ENCODE data around the gene PCDHA12.
"Not testable (repeated sequence)": the region's sequence is repeated elsewhere in the genome, so short reads cannot be mapped to it uniquely, and the experiment has no call there.

Gene PCDHA12

DNA sequence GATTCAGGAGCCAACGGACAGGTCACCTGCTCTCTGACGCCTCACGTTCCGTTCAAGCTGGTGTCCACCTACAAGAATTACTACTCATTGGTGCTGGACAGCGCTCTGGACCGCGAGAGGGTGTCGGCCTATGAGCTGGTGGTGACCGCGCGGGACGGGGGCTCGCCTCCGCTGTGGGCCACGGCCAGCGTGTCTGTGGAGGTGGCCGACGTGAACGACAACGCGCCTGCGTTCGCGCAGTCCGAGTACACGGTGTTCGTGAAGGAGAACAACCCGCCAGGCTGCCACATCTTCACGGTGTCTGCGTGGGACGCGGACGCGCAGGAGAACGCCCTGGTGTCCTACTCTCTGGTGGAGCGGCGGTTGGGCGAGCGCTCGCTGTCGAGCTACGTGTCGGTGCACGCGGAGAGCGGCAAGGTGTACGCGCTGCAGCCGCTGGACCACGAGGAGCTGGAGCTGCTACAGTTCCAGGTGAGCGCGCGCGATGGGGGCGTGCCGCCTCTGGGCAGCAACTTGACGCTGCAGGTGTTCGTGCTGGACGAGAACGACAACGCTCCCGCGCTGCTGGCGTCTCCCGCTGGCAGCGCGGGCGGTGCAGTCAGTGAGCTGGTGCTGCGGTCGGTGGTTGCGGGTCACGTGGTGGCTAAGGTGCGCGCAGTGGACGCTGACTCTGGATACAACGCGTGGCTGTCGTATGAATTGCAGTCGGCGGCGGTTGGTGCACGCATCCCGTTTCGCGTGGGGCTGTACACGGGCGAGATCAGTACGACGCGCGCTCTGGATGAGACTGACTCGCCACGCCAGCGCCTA, 17.7 kb upstream of the PCDHA12 start:
- no peak for DNase-seq

DNA sequence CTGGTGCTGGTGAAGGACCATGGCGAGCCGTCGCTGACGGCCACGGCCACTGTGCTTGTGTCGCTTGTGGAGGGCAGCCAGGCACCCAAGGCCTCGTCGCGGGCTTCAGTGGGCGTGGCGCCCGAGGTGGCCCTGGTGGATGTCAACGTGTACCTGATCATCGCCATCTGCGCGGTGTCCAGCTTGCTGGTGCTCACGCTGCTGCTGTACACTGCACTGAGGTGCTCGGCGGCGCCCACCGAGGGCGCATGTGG, 17.2 kb upstream of the PCDHA12 start:
- no peak for DNase-seq

- no peak for DNase-seq
Observed at GRCh38 chr5:140862441-140863295, 12.4 kb upstream of the PCDHA12 start.

- no peak for DNase-seq
Observed at GRCh38 chr5:140868721-140869554, 6.2 kb upstream of the PCDHA12 start, which contains the start of gene PCDHA11. Gene PCDHA11 (plus strand): TSS chr5:140868957. CDS start chr5:140869104, 147 bp downstream.

DNA sequence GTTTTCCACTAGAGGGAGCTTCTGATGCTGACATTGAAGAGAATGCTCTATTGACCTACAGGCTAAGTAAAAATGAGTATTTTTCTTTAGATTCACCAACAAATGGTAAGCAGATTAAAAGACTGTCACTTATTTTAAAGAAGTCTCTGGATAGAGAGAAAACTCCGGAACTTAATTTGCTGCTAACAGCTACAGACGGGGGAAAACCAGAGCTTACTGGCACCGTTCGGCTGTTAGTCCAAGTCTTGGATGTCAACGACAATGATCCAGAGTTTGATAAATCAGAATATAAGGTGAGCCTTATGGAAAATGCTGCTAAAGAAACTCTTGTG, 5.6 kb upstream of the PCDHA12 start:
- DNase-seq = no peak

DNA sequence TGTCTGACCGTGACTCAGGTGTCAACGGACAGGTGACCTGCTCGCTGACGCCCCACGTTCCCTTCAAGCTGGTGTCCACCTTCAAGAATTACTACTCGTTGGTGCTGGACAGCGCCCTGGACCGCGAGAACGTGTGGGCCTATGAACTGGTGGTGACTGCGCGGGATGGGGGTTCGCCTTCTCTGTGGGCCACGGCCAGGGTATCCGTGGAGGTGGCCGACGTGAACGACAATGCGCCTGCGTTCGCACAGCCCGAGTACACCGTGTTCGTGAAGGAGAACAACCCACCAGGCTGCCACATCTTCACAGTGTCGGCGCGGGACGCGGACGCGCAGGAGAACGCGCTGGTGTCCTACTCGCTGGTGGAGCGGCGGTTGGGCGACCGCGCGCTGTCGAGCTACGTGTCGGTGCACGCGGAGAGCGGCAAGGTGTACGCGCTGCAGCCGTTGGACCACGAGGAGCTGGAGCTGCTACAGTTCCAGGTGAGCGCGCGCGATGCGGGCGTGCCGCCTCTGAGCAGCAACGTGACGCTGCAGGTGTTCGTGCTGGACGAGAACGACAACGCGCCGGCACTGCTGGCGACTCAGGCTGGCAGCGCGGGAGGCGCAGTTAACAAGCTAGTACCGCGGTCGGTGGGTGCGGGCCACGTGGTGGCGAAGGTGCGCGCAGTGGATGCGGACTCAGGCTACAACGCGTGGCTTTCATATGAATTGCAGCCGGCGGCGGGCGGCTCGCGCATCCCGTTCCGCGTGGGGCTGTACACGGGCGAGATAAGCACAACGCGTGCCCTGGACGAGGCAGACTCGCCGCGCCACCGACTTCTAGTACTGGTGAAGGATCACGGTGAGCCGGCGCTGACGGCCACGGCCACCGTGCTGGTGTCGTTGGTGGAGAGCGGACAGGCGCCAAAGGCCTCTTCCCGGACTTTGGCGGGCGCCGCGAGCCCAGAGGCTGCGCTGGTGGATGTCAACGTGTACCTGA, 4.6 kb upstream of the PCDHA12 start:
- DNase-seq = no peak

GRCh38 chr5:140876541-140877261, 1.6 kb downstream of the PCDHA12 start:
- not testable (repeated sequence) for DNase-seq

DNA sequence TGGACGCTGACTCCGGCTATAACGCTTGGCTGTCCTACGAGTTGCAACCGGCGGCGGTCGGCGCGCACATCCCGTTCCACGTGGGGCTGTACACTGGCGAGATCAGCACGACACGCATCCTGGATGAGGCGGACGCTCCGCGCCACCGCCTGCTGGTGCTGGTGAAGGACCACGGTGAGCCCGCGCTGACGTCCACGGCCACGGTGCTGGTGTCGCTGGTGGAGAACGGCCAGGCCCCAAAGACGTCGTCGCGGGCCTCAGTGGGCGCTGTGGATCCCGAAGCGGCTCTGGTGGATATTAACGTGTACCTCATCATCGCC, 2.1 kb downstream of the PCDHA12 start:
- DNase-seq = no peak

DNA sequence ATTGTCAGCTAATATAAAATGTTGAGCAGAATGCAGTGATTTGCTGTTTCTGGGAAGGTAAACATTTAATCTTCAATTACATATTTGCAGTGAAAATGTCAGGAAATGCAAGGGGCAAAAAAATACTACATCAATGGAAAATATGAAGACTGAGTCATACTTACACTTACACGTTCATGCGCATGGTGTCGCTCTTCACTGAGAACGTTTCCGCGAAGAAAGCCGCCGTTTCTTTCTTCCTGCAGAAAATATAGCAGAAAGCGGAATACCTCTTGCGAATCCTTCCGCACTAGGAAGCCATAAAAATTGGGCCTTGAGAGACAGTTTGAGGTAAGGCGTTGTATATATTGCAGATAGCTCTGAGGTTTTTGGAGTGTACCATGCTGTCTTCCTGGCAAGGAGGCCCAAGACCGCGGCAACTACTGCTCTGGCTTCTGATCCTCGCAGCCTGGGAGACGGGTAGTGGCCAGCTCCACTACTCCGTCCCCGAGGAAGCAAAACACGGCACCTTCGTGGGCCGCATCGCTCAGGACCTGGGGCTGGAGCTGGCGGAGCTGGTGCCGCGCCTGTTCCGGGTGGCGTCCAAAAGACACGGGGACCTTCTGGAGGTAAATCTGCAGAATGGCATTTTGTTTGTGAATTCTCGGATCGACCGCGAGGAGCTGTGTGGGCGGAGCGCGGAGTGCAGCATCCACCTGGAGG, 6.9 kb downstream of the PCDHA12 start, which contains the start of gene PCDHA13:
TSS of gene PCDHA13 (plus strand) at position 236 of the 702 bp plus-strand sequence. CDS start at position 381, 145 bp downstream.
- DNase-seq = no peak

- DNase-seq = no peak
Observed at GRCh38 chr5:140882591-140882899, 7.4 kb downstream of the PCDHA12 start.

DNA sequence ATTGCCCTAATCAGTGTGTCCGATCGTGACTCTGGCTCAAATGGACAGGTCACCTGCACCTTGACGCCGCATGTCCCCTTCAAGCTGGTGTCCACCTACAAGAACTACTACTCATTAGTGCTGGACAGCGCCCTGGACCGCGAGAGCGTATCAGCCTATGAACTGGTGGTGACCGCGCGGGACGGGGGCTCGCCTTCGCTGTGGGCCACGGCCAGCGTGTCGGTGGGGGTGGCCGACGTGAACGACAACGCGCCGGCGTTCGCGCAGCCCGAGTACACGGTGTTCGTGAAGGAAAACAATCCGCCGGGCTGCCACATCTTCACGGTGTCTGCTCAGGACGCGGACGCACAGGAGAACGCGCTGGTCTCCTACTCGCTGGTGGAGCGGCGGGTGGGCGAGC, 8.3 kb downstream of the PCDHA12 start:
- no peak for DNase-seq

DNA sequence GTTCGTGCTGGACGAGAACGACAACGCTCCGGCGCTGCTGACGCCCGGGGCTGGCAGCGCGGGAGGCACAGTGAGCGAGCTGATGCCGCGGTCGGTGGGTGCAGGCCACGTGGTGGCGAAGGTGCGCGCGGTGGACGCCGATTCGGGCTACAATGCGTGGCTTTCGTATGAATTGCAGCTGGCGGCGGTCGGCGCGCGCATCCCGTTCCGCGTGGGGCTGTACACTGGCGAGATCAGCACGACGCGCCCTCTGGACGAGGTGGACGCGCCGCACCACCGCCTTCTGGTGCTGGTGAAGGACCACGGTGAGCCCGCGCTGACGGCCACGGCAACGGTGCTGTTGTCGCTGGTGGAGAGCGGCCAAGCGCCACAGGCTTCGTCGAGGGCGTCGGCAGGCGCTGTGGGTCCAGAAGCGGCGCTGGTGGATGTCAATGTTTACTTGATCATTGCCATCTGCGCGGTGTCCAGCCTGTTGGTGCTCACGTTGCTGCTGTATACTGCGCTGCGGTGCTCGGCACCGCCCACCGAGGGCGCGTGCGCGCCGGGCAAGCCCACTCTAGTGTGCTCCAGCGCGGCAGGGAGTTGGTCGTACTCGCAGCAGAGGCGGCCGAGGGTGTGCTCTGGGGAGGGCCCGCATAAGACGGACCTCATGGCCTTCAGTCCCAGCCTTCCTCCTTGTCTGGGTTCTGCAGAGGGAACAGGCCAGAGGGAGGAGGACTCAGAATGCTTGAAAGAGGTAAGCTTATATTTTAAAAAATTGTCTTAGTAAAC, 9.0 kb downstream of the PCDHA12 start:
- DNase-seq = no peak

DNA sequence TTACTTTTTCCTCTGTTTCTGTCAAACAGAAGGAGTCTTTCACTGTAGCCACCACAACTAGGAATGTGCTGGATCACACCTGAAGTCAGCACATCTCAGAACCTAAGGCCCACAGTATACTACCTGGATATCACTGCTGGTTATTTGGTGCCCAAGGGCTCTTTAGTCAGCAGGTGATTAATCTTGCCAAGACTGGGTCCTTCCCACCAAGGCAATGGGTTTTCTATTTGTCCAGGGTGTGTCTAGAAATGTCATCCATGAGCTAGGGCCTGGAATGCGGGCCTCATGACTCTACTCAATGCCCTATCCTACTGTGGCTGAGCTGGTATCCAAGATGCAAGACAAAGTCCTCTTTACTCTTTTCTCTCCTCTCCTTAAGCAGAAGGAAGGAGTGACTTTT, 41.2 kb downstream of the PCDHA12 start:
- DNase-seq = no peak

DNA sequence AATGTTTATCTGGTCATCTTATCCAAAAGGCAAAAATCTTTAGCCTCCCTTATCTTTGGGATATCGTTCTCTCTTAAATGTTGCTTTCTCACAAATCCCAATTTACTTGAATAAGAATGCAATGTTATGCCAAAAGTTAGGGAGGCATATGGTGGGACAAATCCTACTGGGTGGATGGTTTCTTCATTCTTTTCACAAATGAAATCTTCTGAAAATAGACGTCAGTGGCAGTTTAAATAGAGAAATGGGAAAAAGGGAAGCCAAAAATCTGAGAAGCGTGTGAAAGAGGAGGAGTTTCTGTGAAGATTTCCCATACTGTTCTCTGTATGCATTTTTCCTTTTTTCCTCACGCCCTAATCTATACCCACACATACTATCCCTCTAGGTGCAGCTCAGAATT, 48.5 kb downstream of the PCDHA12 start:
- no peak for DNase-seq

- peak; percentile 5 for DNase-seq
Observed at GRCh38 chr5:140925806-140926442, 50.8 kb downstream of the PCDHA12 start, which contains the start of gene PCDHAC1. Gene PCDHAC1 (plus strand): TSS chr5:140926299. CDS start chr5:140926893, 594 bp downstream.

- peak; percentile 85 for DNase-seq
Observed at GRCh38 chr5:140926443-140927227, 51.5 kb downstream of the PCDHA12 start.

- no peak for DNase-seq
Observed at GRCh38 chr5:140927228-140927573, 52.1 kb downstream of the PCDHA12 start.

All from NCI-H2227 treated with DMSO at 0.1 percent for 48 hours (cell line).